Body of pancreas (tissue), 4 donors: ENCODE measurements around the gene KCNQ5.

Experiments
- CTCF ChIP-seq, 7 experiments: fragments of 450-650 bp in 4 of 7; fragments of 200-600 bp in 3 of 7; sonication (generic) in 3 of 7; IDR thresholded peaks; one replicate each; pipeline ENCODE4 v1.5.1; 2016 to 2019; ENCODE audit warnings: antibody characterized with exemption in 7 of 7
- POLR2A ChIP-seq, 3 donors: fragments of 450-650 bp; IDR thresholded peaks; one replicate each; pipeline ENCODE4 v1.6.1; 2016; ENCODE audit warnings: antibody characterized with exemption in 3 of 3, mild to moderate bottlenecking in 2 of 3

GRCh38 chr6:73028124-73028766, 406.4 kb downstream of the KCNQ5 start:
- TF ChIP-seq CTCF (IDR thresholded peaks at IDR 0.05) = no peak
- no peak for TF ChIP-seq POLR2A (IDR thresholded peaks at IDR 0.05)
